K562 (cell line): ENCODE data around the gene EIF4EBP2.

ENCODE experiments used
- BCL6 ChIP-seq: fragments of 250-450 bp; sonication (Bioruptor Pico); IDR thresholded peaks from 2 replicates; pipeline ENCODE4 v1.4.0; 2020
- CBX5 ChIP-seq: IDR thresholded peaks from 2 replicates; pipeline ENCODE4 v1.6.1; 2014; ENCODE audit warnings: low read depth, borderline replicate concordance
- CHD1 ChIP-seq: fragments of 200-600 bp; sonication (generic); IDR thresholded peaks from one replicate; pipeline ENCODE4 v1.6.1; 2012; ENCODE audit warnings: mild to moderate bottlenecking, moderate library complexity, low read length, inconsistent platforms
- CTCF ChIP-seq, 3 experiments: IDR thresholded peaks in 2 of 3; conservative IDR thresholded peaks in 1 of 3; 2 replicates each; pipeline ENCODE4 v1.5.1; 2011 to 2012; ENCODE audit warnings: low read length in 3 of 3, mild to moderate bottlenecking in 3 of 3, control low read depth in 2 of 3, improper control_type of control experiment in 1 of 3, inconsistent platforms in 1 of 3, low read depth in 1 of 3, mixed read lengths in 1 of 3, moderate library complexity in 1 of 3; ENCODE audit not compliant: insufficient read depth in 2 of 3
- DIDO1 ChIP-seq: fragments of 450-650 bp; IDR thresholded peaks from 2 replicates; pipeline ENCODE4 v1.6.1; 2016; ENCODE audit warnings: low read depth, missing biosample characterization, missing genetic modification characterization
- EP400 ChIP-seq: fragments of 450-650 bp; IDR thresholded peaks from 2 replicates; pipeline ENCODE4 v1.6.1; 2017; ENCODE audit warnings: antibody characterized with exemption, mild to moderate bottlenecking, moderate library complexity
- KAT8 ChIP-seq: fragments of 450-650 bp; IDR thresholded peaks from 2 replicates; pipeline ENCODE4 v1.6.1; 2016; ENCODE audit warnings: low read depth, mild to moderate bottlenecking
- NR3C1 ChIP-seq: sonication (generic); formaldehyde crosslinking; IDR thresholded peaks from 2 replicates; pipeline ENCODE4 v1.8.1; 2022; ENCODE audit warnings: missing genetic modification reagents
- POLR2A ChIP-seq: fragments of 450-650 bp; conservative IDR thresholded peaks from 2 replicates; pipeline ENCODE4 v1.6.1; 2016
- SIN3A ChIP-seq, 2 experiments: fragments of 150-350 bp in 1 of 2; IDR thresholded peaks; 2 replicates each; pipeline ENCODE4 v1.6.1; 2011 to 2016; ENCODE audit warnings: borderline replicate concordance in 2 of 2, low read depth in 2 of 2, low read length in 2 of 2, mild to moderate bottlenecking in 2 of 2, moderate library complexity in 2 of 2; ENCODE audit not compliant: control insufficient read depth in 1 of 2
- TFAP4 ChIP-seq: sonication (generic); formaldehyde crosslinking; IDR thresholded peaks from 2 replicates; pipeline ENCODE4 v1.8.0; 2022; ENCODE audit warnings: missing genetic modification reagents, mild to moderate bottlenecking, moderate library complexity, borderline replicate concordance
- TRIM24 ChIP-seq, 2 experiments: fragments of 450-650 bp; IDR thresholded peaks; 2 replicates each; pipeline ENCODE4 v1.6.1; 2016
- ZBTB17 ChIP-seq: fragments of 450-650 bp; formaldehyde crosslinking; IDR thresholded peaks from 2 replicates; pipeline ENCODE4 v1.4.0; 2020; ENCODE audit warnings: mild to moderate bottlenecking
- ZNF239 ChIP-seq: fragments of 250-450 bp; sonication (Bioruptor Pico); IDR thresholded peaks from 2 replicates; pipeline ENCODE4 v1.4.0; 2020; ENCODE audit warnings: mild to moderate bottlenecking

- TF ChIP-seq TRIM24 (IDR thresholded peaks at IDR 0.05) (no peak), EP400 (no peak), CBX5 (no peak), ZNF239 (CRISPR knock-in tag) (no peak), BCL6 (CRISPR knock-in tag) (no peak), NR3C1 (CRISPR knock-in tag) (no peak), TFAP4 (CRISPR knock-in tag) (no peak), POLR2A (no peak), CHD1 (no peak), ZBTB17 (no peak), KAT8 (no peak), CTCF (IDR thresholded peaks at IDR 0.05 in 2 of 3, conservative IDR thresholded peaks at IDR 0.05 in 1 of 3; ENCODE audit: insufficient read depth in 2 of 3, low read depth in 1 of 3, low read length in 3 of 3) (no peak), SIN3A (IDR thresholded peaks at IDR 0.05; ENCODE audit: borderline replicate concordance in 2 of 2, control insufficient read depth in 1 of 2, low read depth in 2 of 2, low read length in 2 of 2) (no peak), DIDO1 (tag) (no peak)
These were observed 29.8 kb downstream of the EIF4EBP2 start for GRCh38 chr10:70433581-70434280.
